Pancreas (tissue), 10 donors: ENCODE results near the gene MMAB. TPM values are rescaled to one million over a fixed set of nuclear protein-coding genes. Genes with fewer than 3 reads are reported as not detected.

Experiments
- ATAC-seq, 4 donors: fragments of 200-7000 bp; cut with Tn5 transposase; one replicate each; pipeline versions ENCODE4 v1.8.0 to v1.9.1; 2020; ENCODE audit warnings: mild to moderate bottlenecking in 4 of 4, moderate library complexity in 4 of 4
- DNase-seq, 6 donors: peaks; one replicate each; pipeline ENCODE4 v3.0.0-alpha.2; 2020
- FAIRE-seq: peaks from 2 replicates; lab custom pipeline; 2012; peaks lifted over from hg19 to GRCh38; lab: Jason Lieb, UNC
- H3K27ac ChIP-seq, 4 donors: fragments of 200-600 bp; sonication (generic); 1 replicate in 3 of 4; 2 replicates in 1 of 4; pipeline versions ENCODE4 v1.5.0 to v1.8.0; 2020
- H3K27me3 ChIP-seq, 4 donors: fragments of 200-600 bp; one replicate each; pipeline ENCODE4 v1.8.0; 2021
- H3K36me3 ChIP-seq, 3 donors: fragments of 200-600 bp; sonication (generic) in 1 of 3; one replicate each; pipeline versions ENCODE4 v1.5.0 to v1.8.0; 2020 to 2021
- H3K4me1 ChIP-seq, 3 donors: fragments of 200-600 bp; one replicate each; pipeline ENCODE4 v1.8.0; 2021
- H3K4me3 ChIP-seq, 4 donors: fragments of 200-600 bp; sonication (generic) in 2 of 4; one replicate each; pipeline versions ENCODE4 v1.5.0 to v1.8.0; 2020 to 2021
- H3K9me3 ChIP-seq, 4 donors: fragments of 200-600 bp; one replicate each; pipeline ENCODE4 v1.8.0; 2021
- WGBS, 2 donors: extraction: QIAGEN DNeasy Blood & Tissue Kit; methylation state at CpG; one replicate each; pipeline ENCODE4 v1.1.7; 2013; 5-methylcytosine and 5-hydroxymethylcytosine counted together
- intact Hi-C, 3 donors: fragments of 100-400 bp; cut with DNase I; formaldehyde crosslinking; loops; one replicate each; pipeline versions ENCODE4 v1.11.1 to v1.14.2; 2022
- polyA plus RNA-seq, 2 donors: library from polyadenylated mRNA; stranded (reverse); fragments of 200-250 nt; gene quantifications; one replicate each; pipeline ENCODE4 v1.2.3, GENCODE V29; 2013
- total RNA-seq, 6 donors: library from RNA; stranded (reverse); fragmentation: NEBNext Ultra II Directional in 4 of 6; extraction: Animal tissue kit (Norgen Biotek cat#: 25700) in 4 of 6; gene quantifications; one replicate each; pipeline versions ENCODE4 v1.2.1 to v1.2.4, GENCODE V29; 2021 to 2023
- TF ChIP-seq, protein P1 (sequence below), 4 donors: fragments of 200-600 bp; sonication (generic) in 3 of 4; IDR thresholded peaks; one replicate each; pipeline versions ENCODE4 v1.5.0 to v1.8.0; 2021; ENCODE audit warnings: antibody characterized with exemption in 4 of 4
- donor health status: healthy with polysubstance abuse.
- donor health status: DM: no; HTN: no; CAD: no; lungs with moderate emphysema.
- donor health status: DM: no; HTN: no; CAD: no.
- donor health status: control.
- donor health status: control.
- donor health status: Bipolar disorder and iron deficiency.
- donor health status: DM: yes; HTN: yes; CAD: no.
- donor health status: DM: no; HTN: no; CAD: no.
- donor health status: DM: no; HTN: no; CAD: no.
- donor health status: DM: yes; HTN: yes; CAD: no.

The MMAB gene
- total RNA-seq (10 to 100 TPM; 15.6 to 26.1 (median 17.6) TPM), polyA plus RNA-seq (10 to 100 TPM; 33.2 to 40.6 TPM)

DNA sequence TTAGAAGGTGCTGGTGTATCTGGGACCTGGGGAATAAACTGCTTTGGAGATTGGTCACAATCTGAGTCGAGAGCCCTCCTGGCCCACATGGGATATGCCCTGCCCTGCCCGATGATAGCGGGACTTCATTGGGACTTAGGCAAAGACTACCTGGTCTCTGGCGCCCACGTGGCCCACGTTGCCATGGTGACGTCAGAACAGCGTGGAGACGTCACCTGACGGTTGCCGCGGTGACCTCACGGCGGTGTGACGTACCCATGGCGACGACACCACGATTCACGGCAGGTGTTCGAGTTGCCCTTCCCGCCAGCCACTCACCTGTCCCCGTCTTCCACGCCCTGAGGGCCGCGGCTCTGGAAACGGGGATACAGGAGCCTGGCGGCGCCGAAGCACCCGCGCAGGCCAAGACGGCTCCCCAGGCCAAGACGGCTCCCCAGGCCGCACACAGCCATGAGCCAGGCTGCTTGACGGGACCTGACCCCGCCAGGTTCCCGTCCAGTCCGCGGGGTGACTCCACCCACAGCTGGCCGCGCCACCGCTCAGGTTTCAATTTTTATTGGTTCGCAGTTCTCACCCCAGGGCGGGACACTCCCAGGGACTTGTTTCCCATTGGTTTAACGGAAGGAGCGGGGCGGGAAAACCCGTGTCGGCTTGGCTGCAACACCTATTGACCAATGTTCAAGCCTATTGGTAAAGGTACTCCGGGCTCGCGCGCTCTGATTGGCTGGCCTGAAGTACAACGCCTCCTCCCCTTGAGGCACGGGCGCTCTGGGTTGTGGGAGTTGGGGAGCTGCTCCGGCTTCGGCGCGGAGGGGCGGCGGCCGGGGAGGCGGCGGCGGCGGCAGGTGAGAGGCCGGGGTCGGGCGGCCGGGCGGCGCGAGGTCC is at the start of gene MMAB, which contains the start of gene MVK:
MMAB (minus strand) TSS at position 476 of the 885 bp plus-strand sequence; CDS start at position 452, 24 bp downstream.
MVK (plus strand) TSS at position 766 of the 885 bp plus-strand sequence. CDS start 1,029 bp downstream, outside the sequence.
- H3K9me3 ChIP-seq = no peaks in the 10 kb centered on the region
- H3K27me3 ChIP-seq = no peaks in the 10 kb centered on the region
- FAIRE-seq (peak; percentile 67), ATAC-seq (peak; percentile 96 to 99 (median 96)), DNase-seq (peak; percentile 95 to 100 (median 100))
- intact Hi-C loops = no loop called here
- H3K4me3 ChIP-seq = peak within 1 kb of the TSS; percentile 61 to 88 (median 74)
- TF ChIP-seq, protein P1, sequence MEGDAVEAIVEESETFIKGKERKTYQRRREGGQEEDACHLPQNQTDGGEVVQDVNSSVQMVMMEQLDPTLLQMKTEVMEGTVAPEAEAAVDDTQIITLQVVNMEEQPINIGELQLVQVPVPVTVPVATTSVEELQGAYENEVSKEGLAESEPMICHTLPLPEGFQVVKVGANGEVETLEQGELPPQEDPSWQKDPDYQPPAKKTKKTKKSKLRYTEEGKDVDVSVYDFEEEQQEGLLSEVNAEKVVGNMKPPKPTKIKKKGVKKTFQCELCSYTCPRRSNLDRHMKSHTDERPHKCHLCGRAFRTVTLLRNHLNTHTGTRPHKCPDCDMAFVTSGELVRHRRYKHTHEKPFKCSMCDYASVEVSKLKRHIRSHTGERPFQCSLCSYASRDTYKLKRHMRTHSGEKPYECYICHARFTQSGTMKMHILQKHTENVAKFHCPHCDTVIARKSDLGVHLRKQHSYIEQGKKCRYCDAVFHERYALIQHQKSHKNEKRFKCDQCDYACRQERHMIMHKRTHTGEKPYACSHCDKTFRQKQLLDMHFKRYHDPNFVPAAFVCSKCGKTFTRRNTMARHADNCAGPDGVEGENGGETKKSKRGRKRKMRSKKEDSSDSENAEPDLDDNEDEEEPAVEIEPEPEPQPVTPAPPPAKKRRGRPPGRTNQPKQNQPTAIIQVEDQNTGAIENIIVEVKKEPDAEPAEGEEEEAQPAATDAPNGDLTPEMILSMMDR (IDR thresholded peaks at IDR 0.05) = no peak
- peaks cover 0 to 15% (median 7%) of the 10 kb centered on the region in 3 donors for H3K4me1 ChIP-seq
- H3K27ac ChIP-seq = peak within 1 kb of the TSS; percentile 66 to 94 (median 88)
- 0 to 1% methylated on average over 65 to 74 of the region's 74 CpGs for WGBS, 2 donors
- H3K36me3 ChIP-seq = peaks cover 0 to 18% (median 0%) of the 10 kb centered on the region in 3 donors

DNA sequence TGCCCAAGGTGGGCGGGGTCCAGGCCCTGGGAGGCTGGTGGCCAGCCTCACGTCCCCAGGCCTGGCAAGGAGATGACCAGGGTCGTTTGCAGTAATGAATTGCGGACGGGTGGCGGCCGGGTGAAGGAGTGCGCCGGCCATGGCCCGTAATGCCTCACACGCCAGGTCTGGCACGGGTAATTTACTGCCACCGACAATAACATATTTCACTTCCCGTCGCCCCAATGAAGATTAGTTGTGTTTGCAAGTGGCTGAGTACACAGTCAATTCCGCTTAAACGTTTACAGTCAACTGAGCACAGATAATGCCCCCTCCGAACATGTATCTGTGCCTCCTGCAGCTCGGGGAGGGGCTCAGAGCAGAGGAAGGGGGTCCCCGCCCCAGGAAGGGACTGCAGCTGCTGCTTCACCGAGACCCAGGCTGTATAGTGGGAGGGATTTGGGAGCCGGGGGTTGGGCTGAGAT is 48.6 kb upstream of the MMAB start:
- no peaks in the 10 kb centered on the region for H3K27me3 ChIP-seq
- TF ChIP-seq, protein P1 (IDR thresholded peaks at IDR 0.05) = no peak
- no peaks in the 10 kb centered on the region for H3K4me1 ChIP-seq
- H3K9me3 ChIP-seq = no peaks in the 10 kb centered on the region
- no peak for FAIRE-seq
- H3K36me3 ChIP-seq = no peaks in the 10 kb centered on the region
- H3K4me3 ChIP-seq = no peak overlapping the region
- 20 to 23% methylated on average over 22 of the region's 22 CpGs for WGBS, 2 donors
- intact Hi-C loops = no loop called here
- H3K27ac ChIP-seq = peak overlapping the region in 1 of 4 donors; percentile 15
- peak; percentile 35 to 84 (median 68) for ATAC-seq
- peak in 2 of 6 donors; percentile 23 for DNase-seq

DNA sequence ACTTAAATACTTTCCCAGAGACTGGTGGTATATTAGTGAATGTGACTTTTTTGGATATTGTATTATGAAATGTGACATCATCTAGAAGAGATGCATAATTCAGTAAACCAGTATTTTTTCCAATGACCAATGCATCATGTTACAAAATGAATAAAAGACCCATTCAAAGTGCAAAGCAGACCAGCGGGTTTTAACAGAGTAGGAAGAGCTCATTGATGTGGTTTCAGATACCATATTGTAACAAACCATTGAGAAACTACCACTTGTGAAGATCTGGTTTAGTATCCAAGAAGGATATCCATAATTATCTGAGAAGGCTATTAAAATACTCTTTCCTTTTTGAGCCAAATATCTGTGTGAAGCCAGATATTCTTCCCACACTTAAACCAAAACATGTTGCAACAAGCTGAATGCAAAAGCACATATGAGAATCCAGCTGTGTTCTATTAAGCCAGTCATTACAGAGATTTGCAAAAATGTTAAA is 47.9 kb upstream of the MMAB start:
- ATAC-seq = peak in 1 of 4 donors; percentile 54
- intact Hi-C loops = no loop called here
- Histone ChIP-seq H3K27me3 (no peaks in the 10 kb centered on the region), H3K4me3 (no peak overlapping the region), H3K9me3 (no peaks in the 10 kb centered on the region), H3K27ac (peak overlapping the region in 1 of 4 donors; percentile 15), H3K4me1 (no peaks in the 10 kb centered on the region), H3K36me3 (no peaks in the 10 kb centered on the region)
- TF ChIP-seq, protein P1 (IDR thresholded peaks at IDR 0.05) = no peak
- 61 to 84% methylated on average over 1 of the region's 1 CpG for whole genome bisulfite sequencing, 2 donors
- DNase-seq = no peak
- no peak for FAIRE-seq

DNA sequence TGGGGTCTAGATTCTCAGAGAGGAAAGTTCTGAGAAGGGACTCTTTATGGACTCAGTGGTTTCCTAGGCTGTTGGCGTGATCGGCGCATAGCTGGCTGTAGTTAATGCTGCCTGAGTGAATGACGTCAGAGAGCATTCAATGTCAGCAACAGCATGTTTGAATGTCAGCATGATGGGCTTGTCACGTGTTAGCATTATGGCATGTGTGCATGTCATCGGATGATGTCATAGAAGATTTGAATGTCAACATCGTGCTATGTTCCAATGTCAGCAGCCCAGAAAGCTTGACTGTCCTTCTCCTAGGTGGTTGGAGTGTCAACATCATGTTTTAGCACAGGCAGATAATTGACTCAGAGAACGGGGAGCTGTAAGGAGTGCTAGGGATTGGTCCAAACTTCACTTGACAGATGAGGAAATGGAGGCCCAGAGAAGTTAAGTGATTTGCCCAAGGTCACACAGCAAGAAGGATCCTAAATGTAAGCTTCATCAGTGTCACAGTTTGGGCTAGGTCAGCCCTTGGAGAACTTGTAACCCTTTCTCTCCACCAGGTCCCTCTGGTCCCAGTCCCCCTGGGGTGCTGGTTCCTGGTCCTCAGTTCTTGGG is 45.8 kb upstream of the MMAB start:
- no peaks in the 10 kb centered on the region for H3K27me3 ChIP-seq
- no peaks in the 10 kb centered on the region for H3K9me3 ChIP-seq
- FAIRE-seq = no peak
- TF ChIP-seq, protein P1 (IDR thresholded peaks at IDR 0.05) = no peak
- DNase-seq = no peak
- peaks cover 0 to 6% (median 0%) of the 10 kb centered on the region in 3 donors for H3K4me1 ChIP-seq
- WGBS, 2 donors = 82 to 90% methylated on average over 8 of the region's 8 CpGs
- H3K4me3 ChIP-seq = no peak overlapping the region
- H3K36me3 ChIP-seq = no peaks in the 10 kb centered on the region
- H3K27ac ChIP-seq = no peak overlapping the region
- intact Hi-C loops = no loop called here
- ATAC-seq = no peak
